GM12874 (cell line): ENCODE measurements around the gene MAPK8.

Source experiments
- TF ChIP-seq, protein P1 (sequence below): IDR thresholded peaks from 2 replicates; pipeline ENCODE4 v1.5.1; 2011; ENCODE audit warnings: low read depth, mild to moderate bottlenecking, control low read depth, low read length, moderate library complexity; ENCODE audit not compliant: insufficient read depth

The MAPK8 gene

DNA sequence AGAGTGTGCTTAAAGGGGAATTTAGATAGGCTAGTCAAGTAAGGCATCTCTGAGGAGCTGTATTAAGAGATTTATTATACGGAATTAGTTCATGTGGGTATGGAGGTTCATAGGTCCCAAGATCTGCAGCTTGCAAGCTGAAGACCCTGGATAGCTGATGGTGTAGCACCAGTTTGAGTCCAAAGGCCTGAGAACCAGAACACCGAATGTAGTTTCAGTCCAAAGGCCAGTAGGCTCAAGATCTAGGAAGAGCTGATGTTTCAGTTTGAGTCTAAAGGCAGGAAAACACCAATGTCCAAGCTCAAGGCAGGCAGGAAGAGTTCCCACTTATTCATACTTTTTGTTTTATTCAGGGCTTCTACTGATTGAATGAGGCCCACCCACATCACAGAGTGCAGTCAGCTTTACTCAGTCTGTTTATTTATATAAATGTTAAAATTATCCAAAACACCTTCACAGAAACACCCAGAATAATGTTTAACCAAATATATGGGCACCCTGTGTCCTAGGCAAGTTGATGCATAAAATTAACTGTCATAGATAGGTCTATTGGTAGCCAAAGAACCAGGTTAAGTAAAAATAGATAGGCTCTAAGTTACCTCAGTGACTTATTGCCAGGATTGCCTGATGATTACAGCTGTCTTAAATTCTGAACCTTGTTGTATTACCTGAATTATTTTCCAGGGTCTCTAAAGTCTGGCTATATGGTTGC is 83.5 kb downstream of the MAPK8 start:
- TF ChIP-seq, protein P1, sequence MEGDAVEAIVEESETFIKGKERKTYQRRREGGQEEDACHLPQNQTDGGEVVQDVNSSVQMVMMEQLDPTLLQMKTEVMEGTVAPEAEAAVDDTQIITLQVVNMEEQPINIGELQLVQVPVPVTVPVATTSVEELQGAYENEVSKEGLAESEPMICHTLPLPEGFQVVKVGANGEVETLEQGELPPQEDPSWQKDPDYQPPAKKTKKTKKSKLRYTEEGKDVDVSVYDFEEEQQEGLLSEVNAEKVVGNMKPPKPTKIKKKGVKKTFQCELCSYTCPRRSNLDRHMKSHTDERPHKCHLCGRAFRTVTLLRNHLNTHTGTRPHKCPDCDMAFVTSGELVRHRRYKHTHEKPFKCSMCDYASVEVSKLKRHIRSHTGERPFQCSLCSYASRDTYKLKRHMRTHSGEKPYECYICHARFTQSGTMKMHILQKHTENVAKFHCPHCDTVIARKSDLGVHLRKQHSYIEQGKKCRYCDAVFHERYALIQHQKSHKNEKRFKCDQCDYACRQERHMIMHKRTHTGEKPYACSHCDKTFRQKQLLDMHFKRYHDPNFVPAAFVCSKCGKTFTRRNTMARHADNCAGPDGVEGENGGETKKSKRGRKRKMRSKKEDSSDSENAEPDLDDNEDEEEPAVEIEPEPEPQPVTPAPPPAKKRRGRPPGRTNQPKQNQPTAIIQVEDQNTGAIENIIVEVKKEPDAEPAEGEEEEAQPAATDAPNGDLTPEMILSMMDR, result no peak

DNA sequence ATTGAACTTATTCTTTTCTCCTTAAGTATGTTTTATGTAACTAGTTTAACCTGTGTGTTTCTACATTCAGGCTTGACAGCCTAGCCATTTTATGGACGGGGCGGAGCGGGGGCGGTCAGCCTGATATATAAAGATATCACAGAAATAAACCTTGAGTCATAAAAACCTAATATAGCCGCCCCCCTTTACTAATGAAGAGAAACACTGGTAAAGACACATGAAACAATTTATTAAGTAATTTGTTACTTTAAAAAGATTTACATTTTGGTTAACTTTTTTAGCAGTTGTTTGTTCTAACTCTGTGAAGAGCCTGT is 84.0 kb downstream of the MAPK8 start:
- TF ChIP-seq, protein P1, result no peak

DNA sequence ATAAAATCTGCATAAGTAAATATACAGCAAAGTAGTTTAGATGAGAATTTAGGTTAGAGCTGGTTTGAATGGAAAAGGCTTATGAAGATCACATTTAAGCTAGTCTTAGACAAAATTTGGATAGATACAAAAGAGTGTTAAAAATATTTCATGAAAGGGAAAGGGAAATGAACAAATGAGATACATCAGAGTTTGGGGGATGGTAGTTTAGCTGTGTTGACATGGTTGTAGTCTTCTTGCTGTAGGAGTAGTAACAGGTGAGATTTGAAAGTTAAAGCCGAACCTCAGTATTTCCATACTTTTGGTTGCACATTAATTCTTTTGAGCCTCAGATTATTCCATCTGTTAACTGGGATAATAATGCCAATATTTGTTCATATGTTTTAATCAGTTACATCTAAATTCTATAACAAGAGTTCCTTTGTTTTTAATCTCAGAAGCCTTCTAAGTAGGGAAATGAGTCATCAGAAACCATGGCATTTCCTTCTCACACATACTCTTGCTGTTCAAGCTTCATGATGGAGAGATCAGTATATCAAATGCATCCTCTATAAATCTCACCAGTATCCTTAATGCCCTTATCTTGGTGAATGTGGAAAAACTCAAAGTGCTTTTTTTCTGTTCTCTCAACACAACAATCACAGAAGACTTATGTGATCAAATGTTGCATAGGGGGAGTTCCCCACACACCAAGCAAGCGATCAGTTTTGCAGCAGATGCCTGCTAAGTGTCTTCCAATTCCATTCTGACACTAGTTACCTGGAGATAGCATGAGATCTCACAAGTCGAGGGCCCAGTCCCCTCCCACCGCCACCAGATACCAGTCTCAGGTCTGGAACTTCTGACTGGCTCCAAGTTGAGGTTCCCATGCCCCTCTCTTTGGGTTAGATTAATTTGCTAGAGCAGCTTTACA is 84.7 kb downstream of the MAPK8 start:
- TF ChIP-seq, protein P1, result no peak

DNA sequence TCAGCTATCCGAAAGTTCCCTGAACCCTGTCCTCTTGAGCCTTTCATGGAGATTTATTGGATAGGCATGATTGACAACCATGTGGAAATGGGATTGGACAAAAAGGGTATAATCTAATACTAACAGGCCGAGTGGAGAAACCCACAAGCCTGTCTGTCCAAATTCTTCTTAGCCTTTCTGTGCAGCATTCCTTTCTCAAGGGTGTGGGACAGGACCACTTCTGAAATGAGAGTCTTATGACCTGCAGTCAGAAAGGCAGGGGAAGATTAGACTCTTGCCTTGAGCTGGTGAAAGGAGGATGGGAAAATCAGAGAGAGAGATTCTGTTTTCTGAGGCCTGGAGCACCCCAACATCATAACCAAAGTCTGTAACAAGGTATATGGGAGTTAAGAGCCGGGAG is 85.5 kb downstream of the MAPK8 start:
- TF ChIP-seq, protein P1, result no peak

DNA sequence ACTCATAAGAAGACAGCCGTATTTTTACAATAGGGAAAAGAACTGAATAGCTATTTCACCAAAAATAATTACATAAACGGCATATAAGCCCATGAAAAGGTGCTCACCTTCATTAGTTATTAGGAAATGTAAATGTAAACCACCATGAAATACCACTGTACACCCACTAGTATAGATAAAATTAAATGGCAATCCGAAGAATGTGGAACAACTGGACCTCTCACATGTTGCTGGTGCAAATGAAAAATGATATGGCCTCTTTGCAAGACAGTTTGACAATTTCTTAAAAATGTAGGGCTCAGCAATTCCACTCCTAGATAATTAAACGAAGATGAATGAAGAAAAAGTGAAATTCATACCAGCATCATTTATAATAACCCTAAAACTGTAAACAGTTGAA is 91.8 kb downstream of the MAPK8 start:
- TF ChIP-seq, protein P1, result no peak

DNA sequence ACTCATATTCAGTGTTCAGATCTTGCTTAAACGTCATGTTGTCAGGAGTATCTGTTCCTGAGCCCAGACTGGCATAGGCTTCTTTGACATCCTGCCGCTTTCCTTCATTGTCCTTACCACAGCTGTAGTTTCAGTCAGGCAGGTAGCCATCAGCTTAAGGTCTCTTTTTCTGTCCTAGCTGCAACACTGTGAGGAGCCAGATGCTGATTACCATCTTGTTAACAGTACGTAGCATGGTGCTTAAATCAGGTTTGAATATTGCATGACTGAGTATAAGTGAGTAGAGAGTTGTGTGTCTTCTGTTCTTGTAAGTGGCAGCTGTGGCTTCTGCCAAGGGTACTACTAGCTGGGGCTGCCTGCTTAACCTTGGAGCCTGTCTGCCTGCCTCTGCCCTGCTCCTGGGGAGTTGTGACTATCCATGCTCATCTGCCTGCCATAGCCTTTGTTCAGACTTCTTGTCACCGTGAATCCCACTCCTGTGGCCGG is 92.6 kb downstream of the MAPK8 start:
- TF ChIP-seq, protein P1, result no peak

DNA sequence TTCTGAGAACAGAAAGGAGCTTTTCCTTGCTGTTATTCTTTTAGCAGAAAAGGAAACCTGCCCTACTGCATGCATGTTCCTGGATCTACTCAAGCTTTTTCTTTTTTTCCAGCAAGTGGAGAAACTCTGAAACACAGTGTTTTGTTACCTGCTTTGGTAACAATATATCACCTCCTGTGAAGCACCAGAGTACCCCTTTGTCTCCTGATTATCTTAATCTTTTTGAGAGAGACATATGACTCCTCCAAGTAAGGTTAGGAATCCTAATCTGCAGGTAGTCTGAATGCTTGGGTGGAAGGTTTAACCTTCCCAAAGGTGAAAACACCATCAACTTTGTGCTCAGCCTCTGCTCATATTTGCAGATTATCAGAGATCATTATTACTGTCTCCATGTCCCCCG is 93.1 kb downstream of the MAPK8 start:
- TF ChIP-seq, protein P1, result no peak
